ENCODE results near the gene CYRIA.

DNA sequence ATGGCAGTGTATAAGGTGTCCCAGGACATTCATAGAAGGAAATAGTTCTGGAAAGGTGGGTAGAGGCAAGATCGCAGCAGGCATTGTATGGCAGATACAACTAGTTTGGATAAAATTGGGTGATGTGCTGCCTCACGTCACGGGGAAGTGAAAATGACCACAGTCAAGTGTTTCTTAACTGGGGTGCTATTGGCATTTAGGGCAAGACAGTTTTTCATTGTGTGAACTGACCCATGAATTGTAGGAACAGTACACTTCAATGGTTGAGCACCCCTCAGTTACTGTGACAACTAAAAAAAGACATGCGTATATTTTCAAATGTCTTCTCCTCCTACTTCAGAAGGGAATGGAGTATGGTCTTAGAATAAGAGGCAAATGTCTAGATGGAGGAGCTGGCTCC is 22.3 kb upstream of the CYRIA start:
- TF ChIP-seq, protein P1, sequence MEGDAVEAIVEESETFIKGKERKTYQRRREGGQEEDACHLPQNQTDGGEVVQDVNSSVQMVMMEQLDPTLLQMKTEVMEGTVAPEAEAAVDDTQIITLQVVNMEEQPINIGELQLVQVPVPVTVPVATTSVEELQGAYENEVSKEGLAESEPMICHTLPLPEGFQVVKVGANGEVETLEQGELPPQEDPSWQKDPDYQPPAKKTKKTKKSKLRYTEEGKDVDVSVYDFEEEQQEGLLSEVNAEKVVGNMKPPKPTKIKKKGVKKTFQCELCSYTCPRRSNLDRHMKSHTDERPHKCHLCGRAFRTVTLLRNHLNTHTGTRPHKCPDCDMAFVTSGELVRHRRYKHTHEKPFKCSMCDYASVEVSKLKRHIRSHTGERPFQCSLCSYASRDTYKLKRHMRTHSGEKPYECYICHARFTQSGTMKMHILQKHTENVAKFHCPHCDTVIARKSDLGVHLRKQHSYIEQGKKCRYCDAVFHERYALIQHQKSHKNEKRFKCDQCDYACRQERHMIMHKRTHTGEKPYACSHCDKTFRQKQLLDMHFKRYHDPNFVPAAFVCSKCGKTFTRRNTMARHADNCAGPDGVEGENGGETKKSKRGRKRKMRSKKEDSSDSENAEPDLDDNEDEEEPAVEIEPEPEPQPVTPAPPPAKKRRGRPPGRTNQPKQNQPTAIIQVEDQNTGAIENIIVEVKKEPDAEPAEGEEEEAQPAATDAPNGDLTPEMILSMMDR (IDR thresholded peaks at IDR 0.05; ENCODE audit: poor library complexity): no peak
- TF ChIP-seq EZH2phosphoT487 (IDR thresholded peaks at IDR 0.05; ENCODE audit: low read depth, severe bottlenecking, unreplicated experiment) (no peak), EZH2 (IDR thresholded peaks at IDR 0.05; ENCODE audit: borderline replicate concordance) (no peak)
